ENCODE results near the gene ZNF276.
"Not testable (repeated sequence)": the region's sequence is repeated elsewhere in the genome, so short reads cannot be mapped to it uniquely, and the experiment has no call there.

- TF ChIP-seq CTCF, POLR2A (IDR thresholded peaks at IDR 0.05): not testable (repeated sequence)
Measured at GRCh38 chr16:89699629-89700099, 21.7 kb upstream of the ZNF276 start.

All from adrenal gland (tissue), 5 donors.